HG02840 (cell line): ENCODE results near the gene TIGD3.

Source experiments
- ATAC-seq: cut with Tn5 transposase; IDR thresholded peaks from one replicate; pipeline ENCODE4 v1.9.1; 2021; ENCODE audit warnings: mild to moderate bottlenecking, moderate library complexity, moderate number of reproducible peaks; ENCODE audit not compliant: unreplicated experiment, low FRiP score

Gene TIGD3

DNA sequence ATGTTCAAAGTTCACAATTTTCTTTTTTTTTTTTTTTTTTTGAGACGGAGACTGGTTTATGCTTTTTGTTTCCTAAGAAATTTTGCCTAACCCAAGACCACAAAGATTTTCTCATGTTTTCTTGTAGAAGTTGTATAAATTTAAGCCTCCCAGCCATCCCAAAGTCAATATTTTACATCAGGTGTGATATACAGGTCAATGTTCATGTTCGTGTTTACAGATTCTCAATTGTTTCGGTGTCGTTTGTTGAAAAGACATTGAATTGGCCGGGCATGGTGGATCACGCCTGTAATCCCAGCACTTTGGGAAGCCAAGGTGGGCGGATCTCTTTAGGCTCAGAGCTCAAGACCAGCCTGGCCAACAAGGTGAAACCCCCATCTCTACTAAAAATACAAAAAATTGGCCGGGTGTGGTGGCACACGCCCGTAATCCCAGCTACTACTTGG lies 47.3 kb downstream of the TIGD3 start:
- no peak for ATAC-seq

DNA sequence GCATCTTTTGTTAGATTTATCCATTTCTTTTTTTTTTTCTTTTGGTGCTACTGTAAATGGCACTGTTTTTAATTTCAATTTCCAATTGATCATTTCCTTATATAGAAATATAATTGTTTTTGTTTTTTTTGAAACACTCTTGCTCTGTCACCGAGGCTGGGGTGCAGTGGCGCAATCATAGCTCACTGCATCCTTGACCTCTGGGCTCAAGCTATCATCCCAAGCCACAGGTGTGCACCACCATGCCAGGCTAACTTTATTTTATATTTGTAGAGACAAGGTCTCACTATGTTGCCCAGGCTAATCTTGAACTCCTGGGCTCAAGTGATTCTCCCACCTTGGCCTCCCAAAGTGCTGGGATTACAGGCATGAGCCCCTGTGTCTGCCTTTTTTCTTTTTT lies 48.2 kb downstream of the TIGD3 start:
- ATAC-seq, result no peak

DNA sequence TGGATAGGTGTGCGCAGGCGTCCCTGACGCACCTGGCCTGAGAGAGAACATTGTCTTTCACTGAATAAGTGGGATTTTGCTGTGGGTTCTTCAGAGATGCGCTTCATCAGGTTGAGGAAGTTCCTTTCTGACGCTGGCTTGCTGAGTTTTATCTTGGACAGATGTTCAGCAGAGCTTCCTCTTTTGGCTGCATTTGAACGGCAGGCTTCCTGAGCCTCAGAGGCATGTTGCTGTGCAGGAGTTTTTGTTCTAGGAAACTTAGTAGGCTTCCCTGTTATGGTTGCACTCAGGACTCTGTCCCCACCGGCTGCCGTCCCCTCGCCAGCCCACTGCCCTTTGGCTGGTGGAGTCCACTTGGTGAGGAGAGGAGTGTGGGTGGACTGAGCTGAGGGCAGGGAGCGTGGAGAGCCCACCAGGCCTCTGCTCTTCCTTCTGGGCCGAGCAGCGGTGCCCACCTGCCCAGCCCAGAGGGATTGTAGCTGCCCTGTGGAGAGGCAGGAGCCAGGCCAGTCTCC lies 49.1 kb downstream of the TIGD3 start:
- ATAC-seq, result no peak

DNA sequence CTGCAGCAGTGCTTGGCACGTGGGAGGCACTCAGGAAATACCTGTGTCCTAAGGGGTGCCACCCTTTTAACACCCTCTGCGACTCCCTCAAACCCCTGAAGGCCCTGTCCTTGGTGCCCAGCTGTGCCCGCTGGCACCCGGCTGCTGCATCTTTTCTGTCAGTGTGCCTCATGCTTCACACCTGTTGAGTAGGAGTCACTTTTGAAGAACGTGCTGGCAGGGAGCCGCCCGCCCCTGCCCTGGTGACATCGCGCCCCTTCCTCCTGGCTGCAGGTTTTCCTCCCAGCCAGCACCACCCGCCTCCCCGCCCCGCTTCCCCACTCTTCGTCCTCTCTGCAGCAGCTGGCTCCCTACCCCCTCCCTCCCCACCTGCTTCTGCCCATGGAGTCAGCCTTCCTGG lies 49.7 kb downstream of the TIGD3 start:
- ATAC-seq, result no peak

DNA sequence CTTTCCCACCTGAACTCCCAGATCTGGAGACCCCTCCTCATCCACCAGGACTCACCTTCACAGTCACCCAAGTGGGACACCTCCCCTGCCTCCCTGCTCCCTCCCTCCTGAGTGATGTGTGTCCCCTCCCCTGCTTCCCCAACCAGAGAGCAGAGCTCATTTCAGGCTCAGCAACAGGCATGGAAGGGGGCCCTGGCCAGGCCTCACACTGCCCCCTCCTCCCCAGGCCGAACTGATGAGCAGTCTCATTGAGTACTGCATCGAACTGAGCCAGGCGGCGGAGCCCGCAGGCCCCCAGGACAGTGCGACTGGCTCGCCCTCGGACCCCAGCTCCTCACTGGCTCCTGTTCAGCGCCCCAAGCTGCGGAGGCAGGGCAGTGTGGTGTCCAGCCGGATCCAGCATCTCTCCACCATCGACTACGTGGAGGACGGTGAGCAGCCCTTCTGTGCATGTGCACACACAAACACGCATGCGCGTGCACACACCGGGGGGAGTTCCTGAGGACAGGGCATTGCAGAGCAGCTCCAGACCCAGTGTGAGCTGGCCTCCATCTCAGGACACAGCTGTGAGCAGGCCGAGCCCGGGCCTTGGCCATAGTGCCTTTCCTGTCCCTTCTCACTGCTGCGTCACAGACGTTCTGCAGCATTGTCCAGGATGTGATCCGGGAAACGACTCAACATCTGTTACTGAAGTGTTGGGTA lies 50.2 kb downstream of the TIGD3 start:
- ATAC-seq, result no peak
